ENCODE measurements around the gene FADS6. TPM values are rescaled to one million over a fixed set of nuclear protein-coding genes. Genes with fewer than 3 reads are reported as not detected.

The FADS6 gene
- total and polyA plus RNA-seq, 10 of the 15 experiments (the other 5 are each of a cell fraction or from before 2014, with no cell fraction given), result not detected

DNA sequence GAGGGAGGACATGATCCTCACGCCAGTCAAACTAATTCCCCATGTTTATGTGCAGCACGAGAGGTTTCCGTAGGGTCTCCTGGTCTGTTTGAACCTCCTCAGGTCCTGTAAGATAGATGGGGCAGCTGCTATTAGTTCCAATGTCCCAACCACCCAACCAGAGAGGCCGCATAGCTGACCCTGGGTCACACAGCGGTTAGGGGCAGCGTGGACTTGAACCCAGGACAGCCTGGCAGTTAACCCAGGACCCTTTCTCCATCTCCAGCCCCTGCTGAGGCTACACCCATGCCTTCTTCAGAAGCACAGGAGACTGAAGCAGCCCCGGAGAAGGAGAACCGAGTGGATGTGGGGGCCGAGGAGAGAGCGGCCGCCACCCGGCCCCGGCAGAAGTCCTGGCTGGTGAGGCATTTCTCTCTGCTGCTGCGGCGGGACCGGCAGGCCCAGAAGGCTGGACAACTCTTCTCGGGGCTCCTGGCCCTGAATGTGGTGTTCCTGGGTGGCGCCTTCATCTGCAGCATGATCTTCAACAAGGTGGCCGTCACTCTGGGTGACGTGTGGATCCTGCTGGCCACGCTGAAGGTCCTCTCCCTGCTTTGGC lies 47.8 kb upstream of the FADS6 start:
- Histone ChIP-seq H3K4me2 (ENCODE audit: control insufficient read depth, insufficient read depth) (no peak overlapping the region), H4K20me1 (ENCODE audit: control insufficient read depth, insufficient read depth) (no peaks in the 10 kb centered on the region), H3K4me3 (no peak overlapping the region), H3K27ac (ENCODE audit: control insufficient read depth, insufficient read depth) (no peak overlapping the region), H3K9me3 (replicated peaks; ENCODE audit: control insufficient read depth, insufficient read depth, low read length) (no peaks in the 10 kb centered on the region), H3K36me3 (ENCODE audit: control insufficient read depth in 2 of 2, insufficient read depth in 2 of 2, low read length in 1 of 2) (no peaks in the 10 kb centered on the region), H3K4me1 (ENCODE audit: control insufficient read depth, insufficient read depth, low read length) (peaks cover 6% of the 10 kb centered on the region; the same call in 1 of the 2 replicates), H3K79me2 (ENCODE audit: control insufficient read depth, insufficient read depth, low read length) (no peaks in the 10 kb centered on the region), H3K9ac (ENCODE audit: control insufficient read depth, insufficient read depth, low read length) (no peak overlapping the region), H2AFZ (ENCODE audit: control insufficient read depth, low read depth, low read length) (no peak overlapping the region), H3K27me3 (replicated peaks in 1 of 2; ENCODE audit: control insufficient read depth in 2 of 2, insufficient read depth in 2 of 2, low read length in 1 of 2) (peaks cover 0 to 4% of the 10 kb centered on the region in 2 experiments; a peak in 3 of 4 replicates)
- CTCF ChIA-PET, result no interaction called here
- POLR2A ChIA-PET, result no interaction called here
- FAIRE-seq (no peak), DNase-seq (ENCODE audit: low read depth, low spot score) (no peak), ATAC-seq (no peak)
- 59% methylated on average over 21 of the region's 21 CpGs for whole genome bisulfite sequencing (ENCODE audit: insufficient coverage, insufficient replicate concordance, low lambda C conversion rate, missing lambda C conversion rate)
- SMC1A ChIA-PET (ENCODE audit: uncharacterized antibody, unreplicated experiment), result no interaction called here
- no TSS peak for BruUV-seq (replicated peaks)
- TF ChIP-seq KLF5 (IDR thresholded peaks at IDR 0.05; ENCODE audit: partially characterized antibody), result no peak
- TF ChIP-seq NFYB (IDR thresholded peaks at IDR 0.05; ENCODE audit: insufficient read depth, low read depth, low read length), result no peak
- TF ChIP-seq NFXL1 (IDR thresholded peaks at IDR 0.05; ENCODE audit: borderline replicate concordance), result no peak
- no peak for TF ChIP-seq JUNB (IDR thresholded peaks at IDR 0.05)
- TF ChIP-seq ATF2 (IDR thresholded peaks at IDR 0.05; ENCODE audit: low read length), result no peak
- TF ChIP-seq SMARCA5 (IDR thresholded peaks at IDR 0.05), result no peak
- intact Hi-C loops (cut with micrococcal nuclease; ENCODE audit: unreplicated experiment), result no loop called here
- in situ Hi-C loops (cut with MboI), result no loop called here
- RAD21 ChIA-PET (ENCODE audit: unreplicated experiment), result no interaction called here

DNA sequence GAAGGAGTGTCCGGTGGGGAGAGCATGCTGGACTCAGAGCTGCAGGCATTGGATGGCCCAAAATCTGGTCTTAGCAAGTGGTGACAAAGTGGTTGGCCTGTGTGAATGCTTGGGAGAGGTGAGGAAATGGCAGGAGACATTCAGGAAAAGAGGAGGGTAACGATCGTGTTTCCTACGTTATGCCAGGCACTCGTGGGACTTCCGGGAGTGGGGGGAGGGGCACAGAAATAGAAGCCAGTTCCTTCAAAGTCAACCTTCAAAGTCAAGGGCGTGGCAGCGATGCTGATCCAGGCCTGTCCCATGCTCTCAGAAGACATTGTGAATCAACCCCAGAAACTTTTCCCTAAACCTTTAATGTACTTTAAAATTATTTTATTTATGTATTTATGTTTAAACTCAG lies 46.1 kb upstream of the FADS6 start:
- in situ Hi-C loops (cut with MboI), result no loop called here
- H3K27ac ChIP-seq (ENCODE audit: control insufficient read depth, insufficient read depth), result no peak overlapping the region
- ATAC-seq (no peak), DNase-seq (ENCODE audit: low read depth, low spot score) (no peak), FAIRE-seq (no peak)
- H3K4me3 ChIP-seq, result no peak overlapping the region
- SMC1A ChIA-PET (ENCODE audit: uncharacterized antibody, unreplicated experiment), result interaction anchor here (0.6 kb wide), 1 partner anchor 58 kb away, joined by 3 read pairs; no protein-coding TSS in a partner anchor
- POLR2A ChIA-PET, result no interaction called here
- no peak overlapping the region for H3K4me2 ChIP-seq (ENCODE audit: control insufficient read depth, insufficient read depth)
- H3K9ac ChIP-seq (ENCODE audit: control insufficient read depth, insufficient read depth, low read length), result no peak overlapping the region
- H3K4me1 ChIP-seq (ENCODE audit: control insufficient read depth, insufficient read depth, low read length), result no peaks in the 10 kb centered on the region
- no peaks in the 10 kb centered on the region for H3K9me3 ChIP-seq (replicated peaks; ENCODE audit: control insufficient read depth, insufficient read depth, low read length)
- WGBS (ENCODE audit: insufficient coverage, insufficient replicate concordance, low lambda C conversion rate, missing lambda C conversion rate), result 31% methylated on average over 8 of the region's 8 CpGs
- no TSS peak for BruUV-seq (replicated peaks)
- H2AFZ ChIP-seq (ENCODE audit: control insufficient read depth, low read depth, low read length), result no peak overlapping the region
- CTCF ChIA-PET, result interaction anchor here (0.8 to 1.8 kb wide), 5 partner anchors 14 to 488 kb away, joined by 3 to 7 read pairs (median 3); no protein-coding TSS in a partner anchor
- peaks cover 3 to 9% of the 10 kb centered on the region in 2 experiments; a peak in 3 of 4 replicates for H3K27me3 ChIP-seq (replicated peaks in 1 of 2; ENCODE audit: control insufficient read depth in 2 of 2, insufficient read depth in 2 of 2, low read length in 1 of 2)
- RAD21 ChIA-PET (ENCODE audit: unreplicated experiment), result interaction anchor here (1.2 kb wide), 1 partner anchor 18 kb away, joined by 4 read pairs; no protein-coding TSS in a partner anchor
- no peaks in the 10 kb centered on the region for H4K20me1 ChIP-seq (ENCODE audit: control insufficient read depth, insufficient read depth)
- H3K36me3 ChIP-seq (ENCODE audit: control insufficient read depth in 2 of 2, insufficient read depth in 2 of 2, low read length in 1 of 2), result no peaks in the 10 kb centered on the region
- no peaks in the 10 kb centered on the region for H3K79me2 ChIP-seq (ENCODE audit: control insufficient read depth, insufficient read depth, low read length)
- intact Hi-C loops (cut with micrococcal nuclease; ENCODE audit: unreplicated experiment), result no loop called here
- TF ChIP-seq ZBTB33 (IDR thresholded peaks at IDR 0.05) (no peak), KAT2A (conservative IDR thresholded peaks at IDR 0.05; ENCODE audit: control insufficient read depth, low read depth, low read length) (no peak), IRF3 (IDR thresholded peaks at IDR 0.05) (no peak)
- TF ChIP-seq, protein P1, sequence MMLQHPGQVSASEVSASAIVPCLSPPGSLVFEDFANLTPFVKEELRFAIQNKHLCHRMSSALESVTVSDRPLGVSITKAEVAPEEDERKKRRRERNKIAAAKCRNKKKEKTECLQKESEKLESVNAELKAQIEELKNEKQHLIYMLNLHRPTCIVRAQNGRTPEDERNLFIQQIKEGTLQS (IDR thresholded peaks at IDR 0.05; ENCODE audit: borderline replicate concordance, extremely low read depth, low read depth, low read length), result no peak
- TF ChIP-seq, protein P2, sequence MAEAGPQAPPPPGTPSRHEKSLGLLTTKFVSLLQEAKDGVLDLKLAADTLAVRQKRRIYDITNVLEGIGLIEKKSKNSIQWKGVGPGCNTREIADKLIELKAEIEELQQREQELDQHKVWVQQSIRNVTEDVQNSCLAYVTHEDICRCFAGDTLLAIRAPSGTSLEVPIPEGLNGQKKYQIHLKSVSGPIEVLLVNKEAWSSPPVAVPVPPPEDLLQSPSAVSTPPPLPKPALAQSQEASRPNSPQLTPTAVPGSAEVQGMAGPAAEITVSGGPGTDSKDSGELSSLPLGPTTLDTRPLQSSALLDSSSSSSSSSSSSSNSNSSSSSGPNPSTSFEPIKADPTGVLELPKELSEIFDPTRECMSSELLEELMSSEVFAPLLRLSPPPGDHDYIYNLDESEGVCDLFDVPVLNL (IDR thresholded peaks at IDR 0.05; ENCODE audit: low read depth, low read length), result no peak

All from GM12878 (cell line).